ENCODE results near the gene ACTR8.

ACTR8 gene

GRCh38 chr3:53863145-53863544, 18.8 kb downstream of the ACTR8 start:
- DNase-seq, result no peak

GRCh38 chr3:53862241-53862640, 19.7 kb downstream of the ACTR8 start:
- DNase-seq, result no peak

- DNase-seq, result no peak
These were observed 21.8 kb downstream of the ACTR8 start for GRCh38 chr3:53860196-53860595.

- DNase-seq, result no peak
These were observed 22.8 kb downstream of the ACTR8 start for GRCh38 chr3:53859178-53859577.

GRCh38 chr3:53858096-53858741, 23.7 kb downstream of the ACTR8 start:
- no peak for DNase-seq

- DNase-seq, result no peak
These were observed 25.0 kb downstream of the ACTR8 start for GRCh38 chr3:53856964-53857363.

GRCh38 chr3:53850895-53851294, 31.1 kb downstream of the ACTR8 start:
- DNase-seq, result no peak

GRCh38 chr3:53849916-53850315, 32.0 kb downstream of the ACTR8 start:
- no peak for DNase-seq

- DNase-seq, result peak; percentile 24
These were observed 35.1 kb downstream of the ACTR8 start for GRCh38 chr3:53846851-53847155.

- DNase-seq, result peak; percentile 76
These were observed 35.7 kb downstream of the ACTR8 start, which contains the start of the genes CHDH and IL17RB for GRCh38 chr3:53846134-53846850. CHDH (minus strand) TSS chr3:53846419; CDS start chr3:53824008, 22,411 bp downstream. IL17RB (plus strand) TSS chr3:53846568; CDS start chr3:53846589, 21 bp downstream.

GRCh38 chr3:53845881-53846133, 36.1 kb downstream of the ACTR8 start:
- DNase-seq, result no peak

- peak; percentile 29 for DNase-seq
These were observed 36.7 kb downstream of the ACTR8 start for GRCh38 chr3:53845103-53845880.

GRCh38 chr3:53844262-53845102, 37.5 kb downstream of the ACTR8 start:
- no peak for DNase-seq

GRCh38 chr3:53843195-53844177, 38.5 kb downstream of the ACTR8 start:
- no peak for DNase-seq

GRCh38 chr3:53842436-53843194, 39.3 kb downstream of the ACTR8 start:
- peak; percentile 30 for DNase-seq

- DNase-seq, result no peak
These were observed 40.7 kb downstream of the ACTR8 start for GRCh38 chr3:53841296-53841695.

- no peak for DNase-seq
These were observed 44.6 kb downstream of the ACTR8 start for GRCh38 chr3:53837331-53837730.

GRCh38 chr3:53836084-53836872, 45.7 kb downstream of the ACTR8 start:
- DNase-seq, result no peak

- DNase-seq, result no peak
These were observed 46.7 kb downstream of the ACTR8 start for GRCh38 chr3:53835257-53835656.

GRCh38 chr3:53834429-53835095, 47.4 kb downstream of the ACTR8 start:
- no peak for DNase-seq
